ENCODE data around the gene PERP.

DNA sequence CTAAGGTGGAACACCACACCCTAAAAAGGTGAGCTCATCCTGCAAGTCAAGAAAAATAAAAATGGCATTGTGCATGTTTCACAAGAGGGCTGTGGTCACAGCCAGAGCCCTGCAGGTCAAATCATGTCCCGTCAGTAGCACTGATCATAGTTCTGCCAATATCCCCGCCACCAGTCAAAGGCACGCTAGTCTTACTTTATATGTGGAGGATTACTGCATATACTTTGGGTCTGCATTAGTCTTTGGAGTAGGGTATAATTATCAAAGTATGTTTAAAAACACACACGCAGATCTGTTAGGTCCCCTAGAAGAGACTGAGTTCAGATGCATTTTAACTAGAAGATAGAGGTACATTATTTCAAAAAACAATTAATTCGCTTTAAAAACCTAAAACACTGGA is 1.8 kb downstream of the PERP start:
- TF ChIP-seq CTCF (IDR thresholded peaks at IDR 0.05) (no peak), POLR2A (IDR thresholded peaks at IDR 0.05) (peak in 1 of 2 donors; percentile 14), POLR2AphosphoS5 (IDR thresholded peaks at IDR 0.05) (peak in 2 of 3 donors; percentile 51 to 59)
